Measurements from ENCODE around the gene VIM. TPM values are rescaled to one million over a fixed set of nuclear protein-coding genes. Genes with fewer than 3 reads are reported as not detected.
A peak's percentile ranks its signal among the peaks of the same experiment; 100 is the strongest.

VIM gene
- total RNA-seq, 4 donors from 2014 or later: 697 to 1,198 (median 1,024) TPM

DNA sequence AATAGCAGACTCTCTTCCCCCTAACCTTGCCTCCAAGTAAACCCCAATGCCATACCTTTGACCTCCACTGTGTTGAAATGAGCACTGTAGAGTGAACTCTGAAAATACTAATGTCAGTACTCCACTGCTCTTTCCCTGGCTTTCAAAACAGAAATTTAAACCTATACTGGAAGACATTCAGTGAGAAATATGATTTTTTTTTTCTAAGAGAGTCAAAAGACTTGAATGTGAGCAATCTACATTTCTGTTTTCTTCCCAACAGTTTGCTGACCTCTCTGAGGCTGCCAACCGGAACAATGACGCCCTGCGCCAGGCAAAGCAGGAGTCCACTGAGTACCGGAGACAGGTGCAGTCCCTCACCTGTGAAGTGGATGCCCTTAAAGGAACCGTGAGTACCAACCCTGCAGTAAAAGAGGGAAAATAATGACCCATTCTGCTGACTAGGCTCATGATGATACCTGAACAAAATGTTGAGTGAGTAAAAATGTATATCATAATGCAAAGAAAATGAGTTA is 6.4 kb downstream of the VIM start:
- DNase-seq (ENCODE audit: low spot score in 2 of 2): no peak
- peak overlapping the region; percentile 68 for H3K4me3 ChIP-seq
- H3K36me3 ChIP-seq: peaks cover 50% of the 10 kb centered on the region
- H3K27ac ChIP-seq: peak overlapping the region; percentile 59
- H3K4me1 ChIP-seq: peaks cover 55% of the 10 kb centered on the region
- 58% methylated on average over 5 of the region's 5 CpGs for WGBS
- H3K27me3 ChIP-seq: no peaks in the 10 kb centered on the region
- H3K9me3 ChIP-seq: no peaks in the 10 kb centered on the region
- no peak for TF ChIP-seq EP300 (IDR thresholded peaks at IDR 0.05)
- TF ChIP-seq POLR2AphosphoS5 (IDR thresholded peaks at IDR 0.05): no peak
- TF ChIP-seq, protein P1, sequence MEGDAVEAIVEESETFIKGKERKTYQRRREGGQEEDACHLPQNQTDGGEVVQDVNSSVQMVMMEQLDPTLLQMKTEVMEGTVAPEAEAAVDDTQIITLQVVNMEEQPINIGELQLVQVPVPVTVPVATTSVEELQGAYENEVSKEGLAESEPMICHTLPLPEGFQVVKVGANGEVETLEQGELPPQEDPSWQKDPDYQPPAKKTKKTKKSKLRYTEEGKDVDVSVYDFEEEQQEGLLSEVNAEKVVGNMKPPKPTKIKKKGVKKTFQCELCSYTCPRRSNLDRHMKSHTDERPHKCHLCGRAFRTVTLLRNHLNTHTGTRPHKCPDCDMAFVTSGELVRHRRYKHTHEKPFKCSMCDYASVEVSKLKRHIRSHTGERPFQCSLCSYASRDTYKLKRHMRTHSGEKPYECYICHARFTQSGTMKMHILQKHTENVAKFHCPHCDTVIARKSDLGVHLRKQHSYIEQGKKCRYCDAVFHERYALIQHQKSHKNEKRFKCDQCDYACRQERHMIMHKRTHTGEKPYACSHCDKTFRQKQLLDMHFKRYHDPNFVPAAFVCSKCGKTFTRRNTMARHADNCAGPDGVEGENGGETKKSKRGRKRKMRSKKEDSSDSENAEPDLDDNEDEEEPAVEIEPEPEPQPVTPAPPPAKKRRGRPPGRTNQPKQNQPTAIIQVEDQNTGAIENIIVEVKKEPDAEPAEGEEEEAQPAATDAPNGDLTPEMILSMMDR (IDR thresholded peaks at IDR 0.05): no peak
- no peak for TF ChIP-seq POLR2A (IDR thresholded peaks at IDR 0.05)

DNA sequence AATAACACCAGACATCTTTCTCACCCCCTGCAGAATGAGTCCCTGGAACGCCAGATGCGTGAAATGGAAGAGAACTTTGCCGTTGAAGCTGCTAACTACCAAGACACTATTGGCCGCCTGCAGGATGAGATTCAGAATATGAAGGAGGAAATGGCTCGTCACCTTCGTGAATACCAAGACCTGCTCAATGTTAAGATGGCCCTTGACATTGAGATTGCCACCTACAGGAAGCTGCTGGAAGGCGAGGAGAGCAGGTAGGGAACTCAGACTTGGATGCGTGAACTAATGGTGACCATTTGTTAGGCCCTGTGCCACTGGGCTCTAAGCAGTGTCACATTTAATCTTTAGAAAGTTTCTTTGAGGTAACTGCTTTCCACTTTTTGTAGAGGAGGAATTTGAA is 7.1 kb downstream of the VIM start:
- Histone ChIP-seq H3K36me3 (peaks cover 50% of the 10 kb centered on the region), H3K4me3 (peak overlapping the region; percentile 68), H3K27me3 (no peaks in the 10 kb centered on the region), H3K4me1 (peaks cover 55% of the 10 kb centered on the region), H3K27ac (peak overlapping the region; percentile 59), H3K9me3 (no peaks in the 10 kb centered on the region)
- WGBS: 52% methylated on average over 8 of the region's 8 CpGs
- no peak for DNase-seq (ENCODE audit: low spot score in 2 of 2)
- TF ChIP-seq POLR2AphosphoS5 (IDR thresholded peaks at IDR 0.05): peak in 1 of 3 donors; percentile 25
- TF ChIP-seq POLR2A (IDR thresholded peaks at IDR 0.05): no peak
- TF ChIP-seq, protein P1 (IDR thresholded peaks at IDR 0.05): no peak
- TF ChIP-seq EP300 (IDR thresholded peaks at IDR 0.05): no peak

DNA sequence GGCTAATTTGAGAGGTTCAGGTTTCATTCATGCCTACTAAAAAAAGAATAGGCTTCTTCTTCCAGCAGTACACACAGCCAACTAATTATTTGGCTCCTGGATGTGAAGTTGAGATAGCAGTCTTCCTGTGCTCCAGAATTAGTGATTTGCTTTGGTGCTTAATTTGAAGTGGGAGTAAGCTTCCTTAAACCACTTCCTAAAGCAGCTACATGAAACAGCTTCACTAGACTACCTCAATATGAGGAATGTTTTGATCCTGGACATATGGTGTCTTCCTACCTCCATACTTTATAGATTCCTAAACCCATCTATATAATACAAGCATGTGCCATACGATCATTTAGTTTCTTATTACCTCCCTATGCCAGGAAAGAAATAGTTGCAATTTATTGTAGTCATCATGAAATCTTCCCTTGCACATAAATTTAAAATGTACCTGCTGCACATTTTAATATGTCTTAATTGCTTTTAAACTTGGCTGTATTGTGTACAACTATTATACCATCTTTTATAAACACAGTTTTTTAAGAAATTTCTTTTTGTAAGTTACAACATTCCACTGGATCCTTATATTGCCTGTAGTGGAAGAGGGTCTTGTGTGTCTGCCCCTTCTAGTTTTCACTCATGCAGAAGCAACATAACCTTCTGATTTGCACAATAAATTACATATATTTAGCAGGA is 8.6 kb downstream of the VIM start:
- no peak for DNase-seq (ENCODE audit: low spot score in 2 of 2)
- no peaks in the 10 kb centered on the region for H3K9me3 ChIP-seq
- H3K27me3 ChIP-seq: no peaks in the 10 kb centered on the region
- TF ChIP-seq POLR2AphosphoS5 (IDR thresholded peaks at IDR 0.05) (no peak), POLR2A (IDR thresholded peaks at IDR 0.05) (no peak), EP300 (IDR thresholded peaks at IDR 0.05) (no peak)
- TF ChIP-seq, protein P1 (IDR thresholded peaks at IDR 0.05): no peak
- H3K4me1 ChIP-seq: peaks cover 50% of the 10 kb centered on the region
- H3K36me3 ChIP-seq: peaks cover 50% of the 10 kb centered on the region
- WGBS: 37% methylated on average over 1 of the region's 1 CpG
- H3K27ac ChIP-seq: peak overlapping the region; percentile 59
- H3K4me3 ChIP-seq: no peak overlapping the region

- H3K36me3 ChIP-seq: peaks cover 50% of the 10 kb centered on the region
- DNase-seq (ENCODE audit: low spot score in 2 of 2): no peak
- H3K27me3 ChIP-seq: no peaks in the 10 kb centered on the region
- no peaks in the 10 kb centered on the region for H3K9me3 ChIP-seq
- peaks cover 46% of the 10 kb centered on the region for H3K4me1 ChIP-seq
- no peak overlapping the region for H3K27ac ChIP-seq
- 71% methylated on average over 5 of the region's 5 CpGs for WGBS
- no peak overlapping the region for H3K4me3 ChIP-seq
- TF ChIP-seq, protein P1 (IDR thresholded peaks at IDR 0.05): no peak
- TF ChIP-seq POLR2A (IDR thresholded peaks at IDR 0.05): no peak
- TF ChIP-seq POLR2AphosphoS5 (IDR thresholded peaks at IDR 0.05): no peak
- TF ChIP-seq EP300 (IDR thresholded peaks at IDR 0.05): no peak
Observed at GRCh38 chr10:17237149-17237527, 9.1 kb downstream of the VIM start.

- peaks cover 47% of the 10 kb centered on the region for H3K36me3 ChIP-seq
- 70% methylated on average over 4 of the region's 4 CpGs for WGBS
- H3K27ac ChIP-seq: no peak overlapping the region
Observed at GRCh38 chr10:17237915-17238444, 9.9 kb downstream of the VIM start.

More at GRCh38 chr10:17237915-17238444, 9.9 kb downstream of the VIM start:
- Histone ChIP-seq H3K9me3 (no peaks in the 10 kb centered on the region), H3K4me1 (peaks cover 38% of the 10 kb centered on the region), H3K4me3 (no peak overlapping the region), H3K27me3 (no peaks in the 10 kb centered on the region)
- TF ChIP-seq POLR2A (IDR thresholded peaks at IDR 0.05) (no peak), EP300 (IDR thresholded peaks at IDR 0.05) (no peak), POLR2AphosphoS5 (IDR thresholded peaks at IDR 0.05) (peak in 1 of 3 donors; percentile 22)
- DNase-seq (ENCODE audit: low spot score in 2 of 2): no peak

All from suprapubic skin (tissue), 4 donors.